ENCODE data around the gene SMAD6.

DNA sequence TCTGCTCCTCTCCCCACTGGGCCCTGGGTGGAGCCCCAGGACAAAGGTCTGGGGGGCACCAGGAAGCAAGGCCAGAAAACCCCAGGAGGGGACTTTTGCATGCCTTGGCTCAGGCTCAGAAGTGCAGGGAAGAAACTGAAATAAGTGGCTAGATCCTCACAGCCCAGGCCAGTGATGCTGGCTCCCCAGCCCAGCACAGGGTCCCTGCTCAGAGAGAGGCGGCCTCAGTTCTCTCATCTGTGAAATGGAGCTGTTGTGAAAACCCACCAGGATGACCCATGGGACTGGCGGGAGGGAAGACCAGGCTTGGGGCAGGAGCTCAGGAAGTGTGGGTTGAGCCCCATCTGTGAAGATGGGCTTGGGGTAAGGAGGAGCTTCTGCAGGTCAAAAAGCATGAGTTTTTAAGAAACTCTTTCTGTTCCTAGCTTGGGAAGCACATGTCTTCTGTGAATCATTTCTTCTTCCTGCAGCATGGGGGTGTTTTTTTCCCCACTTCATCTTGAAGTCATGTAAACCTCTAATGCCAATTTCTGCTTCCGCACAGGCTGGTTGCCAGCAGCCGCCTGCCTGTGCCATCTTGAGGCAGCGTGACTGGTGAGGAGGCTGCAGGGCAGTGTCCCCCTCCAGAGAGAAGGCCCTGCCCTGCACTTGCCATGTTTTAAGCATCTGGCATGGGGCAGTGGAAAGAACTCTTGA lies 118.6 kb downstream of the SMAD6 start:
- TF ChIP-seq POLR2A (IDR thresholded peaks at IDR 0.05) (no peak), EP300 (IDR thresholded peaks at IDR 0.05) (no peak)
- TF ChIP-seq, protein P1, sequence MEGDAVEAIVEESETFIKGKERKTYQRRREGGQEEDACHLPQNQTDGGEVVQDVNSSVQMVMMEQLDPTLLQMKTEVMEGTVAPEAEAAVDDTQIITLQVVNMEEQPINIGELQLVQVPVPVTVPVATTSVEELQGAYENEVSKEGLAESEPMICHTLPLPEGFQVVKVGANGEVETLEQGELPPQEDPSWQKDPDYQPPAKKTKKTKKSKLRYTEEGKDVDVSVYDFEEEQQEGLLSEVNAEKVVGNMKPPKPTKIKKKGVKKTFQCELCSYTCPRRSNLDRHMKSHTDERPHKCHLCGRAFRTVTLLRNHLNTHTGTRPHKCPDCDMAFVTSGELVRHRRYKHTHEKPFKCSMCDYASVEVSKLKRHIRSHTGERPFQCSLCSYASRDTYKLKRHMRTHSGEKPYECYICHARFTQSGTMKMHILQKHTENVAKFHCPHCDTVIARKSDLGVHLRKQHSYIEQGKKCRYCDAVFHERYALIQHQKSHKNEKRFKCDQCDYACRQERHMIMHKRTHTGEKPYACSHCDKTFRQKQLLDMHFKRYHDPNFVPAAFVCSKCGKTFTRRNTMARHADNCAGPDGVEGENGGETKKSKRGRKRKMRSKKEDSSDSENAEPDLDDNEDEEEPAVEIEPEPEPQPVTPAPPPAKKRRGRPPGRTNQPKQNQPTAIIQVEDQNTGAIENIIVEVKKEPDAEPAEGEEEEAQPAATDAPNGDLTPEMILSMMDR (IDR thresholded peaks at IDR 0.05), result no peak
